Tongue (tissue), 2 donors: ENCODE data around the gene LDLRAD4. TPM values are rescaled to one million over a fixed set of nuclear protein-coding genes. Genes with fewer than 3 reads are reported as not detected.

Experiments
- DNase-seq: peaks from one replicate; pipeline ENCODE4 v3.0.0-alpha.2; 2015
- total RNA-seq: library from RNA; depleted of rRNA; stranded (reverse); fragments of >200 nt; gene quantifications from one replicate; pipeline ENCODE4 v1.2.3, GENCODE V29; 2014

LDLRAD4 gene
- total RNA-seq, 1 donor from 2014 or later, result 36.7 TPM

GRCh38 chr18:13449651-13450050 lies 231.1 kb downstream of the LDLRAD4 start:
- no peak for DNase-seq

- no peak for DNase-seq
Measured at GRCh38 chr18:13450289-13451212, 232.0 kb downstream of the LDLRAD4 start.

DNA sequence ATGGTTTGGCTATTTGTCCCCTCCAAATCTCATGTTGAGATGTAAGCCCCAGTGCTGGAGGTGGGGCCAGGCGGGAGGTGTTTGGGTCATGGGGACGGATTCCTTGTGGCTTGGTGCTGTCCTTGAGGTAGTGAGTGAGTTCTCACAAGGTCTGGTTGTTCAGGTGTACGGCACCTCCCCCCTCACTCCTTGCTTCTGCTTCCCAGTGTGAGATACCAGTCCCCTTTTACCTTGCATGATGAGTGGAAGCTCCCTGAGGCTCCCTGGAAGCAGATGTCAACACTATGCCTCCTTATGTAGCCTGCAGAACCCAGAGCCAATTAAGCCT lies 232.6 kb downstream of the LDLRAD4 start:
- DNase-seq, result no peak

DNA sequence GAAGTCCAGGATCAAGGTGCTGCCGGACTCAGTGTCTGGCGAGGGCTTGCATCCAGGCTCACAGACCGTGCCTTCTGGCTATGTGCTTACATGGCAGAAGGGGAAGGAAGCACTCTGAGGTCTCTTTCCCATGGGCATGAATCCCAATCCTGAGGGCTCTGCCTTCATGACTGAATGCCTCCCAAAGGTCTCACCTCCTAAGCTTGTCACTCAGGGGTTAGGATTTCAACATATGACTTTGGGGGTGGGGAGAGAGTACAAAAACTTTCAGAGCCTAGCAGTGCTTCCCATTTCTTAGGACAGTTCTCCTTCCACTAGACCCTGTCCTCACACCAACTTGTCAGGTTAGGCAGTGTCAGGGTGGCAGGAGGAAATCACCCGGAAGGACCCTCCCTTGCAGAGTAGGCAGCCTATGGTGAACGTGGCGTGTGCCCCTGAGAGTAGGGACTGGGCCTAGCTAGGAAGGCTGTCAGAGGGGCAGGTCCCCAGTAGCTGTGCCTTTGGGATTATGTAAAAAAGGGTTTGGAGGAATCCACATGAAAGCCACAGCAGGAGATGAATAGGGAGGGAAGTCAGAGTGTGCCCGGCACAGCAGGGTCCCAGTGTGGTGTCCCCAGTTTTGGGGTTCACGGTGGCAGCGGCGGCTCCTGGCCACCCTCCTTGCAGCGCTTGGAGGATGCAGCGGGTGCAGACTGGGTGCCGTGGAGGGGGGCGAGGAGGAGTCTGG lies 233.3 kb downstream of the LDLRAD4 start:
- no peak for DNase-seq

DNA sequence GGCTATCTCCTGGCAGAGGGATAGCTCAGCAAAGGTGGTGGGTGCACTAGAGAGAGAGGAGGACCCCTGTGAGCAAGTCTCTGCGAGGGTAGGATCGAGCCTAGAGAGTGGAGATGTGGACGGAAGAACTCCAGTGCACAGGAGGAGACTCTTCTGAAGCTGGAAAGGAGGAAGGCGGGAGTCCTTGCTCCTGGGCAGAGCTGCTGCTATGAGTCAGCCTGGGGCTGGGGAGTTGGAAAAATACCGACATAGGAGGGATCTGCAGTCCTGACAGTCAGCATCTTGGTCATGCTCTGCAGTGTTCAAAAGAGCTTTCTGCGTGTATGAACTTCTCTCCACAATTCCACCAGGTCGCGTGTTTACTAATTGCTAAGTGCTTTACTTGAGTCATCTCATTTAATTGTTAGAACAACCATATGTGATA lies 233.8 kb downstream of the LDLRAD4 start:
- DNase-seq, result peak; percentile 54

GRCh38 chr18:13452871-13453680 lies 234.5 kb downstream of the LDLRAD4 start:
- no peak for DNase-seq

- no peak for DNase-seq
Measured at GRCh38 chr18:13453714-13454113, 235.2 kb downstream of the LDLRAD4 start.

DNA sequence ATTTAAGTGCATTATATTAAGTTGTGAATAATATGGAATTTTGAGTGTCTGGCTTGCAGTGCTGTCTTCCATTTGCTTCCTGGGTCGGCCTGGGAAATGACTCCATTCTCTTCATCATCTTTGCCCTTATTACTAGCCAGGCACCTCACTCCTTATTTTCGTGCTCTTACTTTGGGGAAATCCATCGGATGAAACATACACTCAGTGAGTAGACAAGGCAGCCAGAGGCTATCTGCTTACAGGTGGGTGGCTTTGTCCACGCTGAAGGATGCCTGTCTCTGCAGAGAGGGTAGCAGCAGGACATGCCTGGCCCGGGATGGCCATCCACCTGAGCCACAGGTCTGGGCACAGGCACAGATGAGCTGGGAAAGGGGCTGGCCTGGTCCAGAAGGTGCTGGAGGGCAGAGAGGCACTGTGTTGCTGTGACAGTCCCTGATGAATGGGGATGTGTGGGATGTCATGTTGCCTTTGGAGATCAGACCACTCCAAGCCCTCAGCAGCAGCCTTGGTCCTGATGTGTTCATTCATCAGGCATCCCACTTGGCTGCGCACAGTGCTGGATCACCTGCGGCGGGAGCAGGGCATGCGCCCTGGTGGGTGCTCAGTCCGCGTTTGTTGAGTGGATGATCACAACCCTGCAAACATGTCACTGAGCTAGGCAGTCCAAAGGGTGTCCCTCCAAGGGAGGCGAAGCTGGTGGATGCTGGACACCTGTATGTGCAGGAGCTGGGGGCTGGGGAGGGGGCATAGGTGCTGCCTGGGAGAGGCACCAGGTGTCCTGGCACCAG lies 236.0 kb downstream of the LDLRAD4 start:
- no peak for DNase-seq

DNA sequence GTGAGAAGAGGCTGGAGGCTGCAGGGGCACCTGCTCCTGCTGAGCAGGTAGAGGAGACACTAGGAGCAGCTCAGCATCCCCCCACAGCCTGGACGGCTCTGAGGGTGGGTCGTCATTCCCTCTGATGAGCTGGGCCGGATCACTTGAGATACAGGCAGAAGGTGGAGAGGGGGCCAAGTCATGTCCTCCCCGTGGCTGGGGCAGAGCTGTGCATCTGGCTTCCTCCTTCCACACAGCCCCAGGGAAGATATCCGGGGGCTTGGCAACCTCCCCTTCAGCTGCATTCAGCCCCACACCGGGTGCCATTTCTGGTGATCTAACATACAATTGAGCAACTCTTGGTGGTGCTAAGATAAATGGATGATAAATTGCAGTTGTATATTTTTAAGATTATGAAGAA lies 236.9 kb downstream of the LDLRAD4 start:
- no peak for DNase-seq

DNA sequence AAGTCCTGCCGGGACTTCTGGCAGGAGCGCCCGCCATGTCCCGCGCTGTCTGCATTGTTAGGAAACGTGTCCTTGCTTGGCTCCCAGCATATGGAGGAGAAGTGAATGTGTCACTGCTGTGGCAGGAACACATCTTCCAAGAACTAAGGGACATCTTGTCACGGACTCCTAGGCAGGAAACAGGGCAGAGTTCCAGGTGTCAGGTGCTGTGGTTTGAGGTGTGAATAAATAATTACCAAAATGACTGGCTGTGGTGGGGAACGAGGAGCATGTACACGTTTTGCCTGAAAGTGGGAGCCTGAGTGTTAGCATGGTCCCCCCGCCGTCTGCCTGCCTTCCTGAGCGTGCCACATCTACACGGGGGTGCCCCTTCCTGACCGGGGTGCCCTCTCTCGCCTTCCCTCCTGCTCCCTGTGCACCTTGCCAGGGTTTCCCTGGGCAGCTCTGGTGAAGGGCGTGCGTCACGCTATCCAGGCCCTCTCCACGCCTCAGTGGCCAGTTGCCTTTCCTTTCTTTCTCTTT lies 237.5 kb downstream of the LDLRAD4 start:
- no peak for DNase-seq

- no peak for DNase-seq
Measured at GRCh38 chr18:13456736-13457271, 238.2 kb downstream of the LDLRAD4 start.

- no peak for DNase-seq
Measured at GRCh38 chr18:13457327-13457726, 238.8 kb downstream of the LDLRAD4 start.

DNA sequence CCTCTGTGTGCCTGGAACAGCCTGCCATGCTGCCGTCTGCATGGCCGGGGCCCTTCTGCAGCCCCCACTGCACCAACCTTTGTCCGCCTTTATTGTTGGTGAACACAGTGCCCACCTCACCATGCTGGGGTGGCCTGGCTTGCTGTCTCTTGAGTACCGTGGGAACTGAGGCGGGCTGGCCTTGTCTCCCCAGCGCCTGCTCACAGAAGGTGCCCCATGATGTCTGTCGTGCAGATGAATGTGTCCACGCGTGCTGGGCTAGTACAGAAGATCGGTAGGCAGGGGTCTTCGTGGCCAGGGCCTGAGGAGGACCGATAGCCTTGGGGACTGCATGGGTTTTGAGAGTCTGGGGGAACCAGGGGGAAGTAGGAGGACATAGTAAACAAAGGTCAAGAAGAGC lies 242.4 kb downstream of the LDLRAD4 start:
- DNase-seq, result no peak

DNA sequence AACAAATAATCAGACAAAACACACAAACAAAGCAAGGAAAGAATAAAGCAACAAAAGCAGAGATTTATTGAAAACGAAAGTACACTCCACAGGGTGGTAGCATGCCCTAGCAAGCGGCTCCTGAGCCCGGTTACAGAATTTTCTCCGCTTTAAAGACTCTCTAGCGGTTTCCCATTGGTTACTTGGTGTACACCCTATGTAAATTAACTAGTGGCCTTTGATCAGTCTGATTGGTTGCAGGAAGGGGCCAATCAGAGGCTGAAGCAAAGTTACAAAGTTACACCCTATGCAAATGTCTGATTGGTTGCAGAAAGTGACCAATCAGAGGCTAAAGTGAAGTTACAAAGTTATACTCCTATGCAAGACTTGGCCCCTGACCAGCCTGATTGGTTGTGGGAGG lies 242.9 kb downstream of the LDLRAD4 start:
- no peak for DNase-seq

DNA sequence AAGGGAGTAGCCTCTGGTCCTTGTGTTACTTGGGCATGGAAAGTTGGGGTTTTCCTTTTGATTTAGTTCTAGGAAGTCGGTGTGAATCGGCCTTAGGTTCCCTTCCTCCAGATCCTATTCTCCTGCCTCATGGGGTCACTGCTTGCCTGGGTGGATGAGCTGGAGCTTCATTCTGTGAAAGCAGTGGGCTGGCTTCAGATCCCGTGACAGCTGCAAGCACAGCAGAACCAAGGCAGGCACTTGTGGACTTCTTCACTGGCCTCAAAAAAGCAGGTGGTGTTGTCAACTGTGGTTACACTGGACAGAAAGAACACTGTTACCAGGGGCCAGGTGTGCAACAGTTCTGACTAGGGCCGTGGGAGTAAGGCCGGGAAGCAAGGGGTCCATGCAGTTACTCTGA lies 243.4 kb downstream of the LDLRAD4 start:
- DNase-seq, result peak; percentile 78

GRCh38 chr18:13462686-13463085 lies 244.1 kb downstream of the LDLRAD4 start:
- no peak for DNase-seq

GRCh38 chr18:13463526-13464210 lies 245.1 kb downstream of the LDLRAD4 start:
- no peak for DNase-seq

- peak; percentile 24 for DNase-seq
Measured at GRCh38 chr18:13464432-13465123, 246.0 kb downstream of the LDLRAD4 start.

- no peak for DNase-seq
Measured at GRCh38 chr18:13465124-13465446, 246.5 kb downstream of the LDLRAD4 start.

- DNase-seq, result no peak
Measured at GRCh38 chr18:13465476-13465875, 246.9 kb downstream of the LDLRAD4 start.
